ENCODE results near the gene RNF11.

DNA sequence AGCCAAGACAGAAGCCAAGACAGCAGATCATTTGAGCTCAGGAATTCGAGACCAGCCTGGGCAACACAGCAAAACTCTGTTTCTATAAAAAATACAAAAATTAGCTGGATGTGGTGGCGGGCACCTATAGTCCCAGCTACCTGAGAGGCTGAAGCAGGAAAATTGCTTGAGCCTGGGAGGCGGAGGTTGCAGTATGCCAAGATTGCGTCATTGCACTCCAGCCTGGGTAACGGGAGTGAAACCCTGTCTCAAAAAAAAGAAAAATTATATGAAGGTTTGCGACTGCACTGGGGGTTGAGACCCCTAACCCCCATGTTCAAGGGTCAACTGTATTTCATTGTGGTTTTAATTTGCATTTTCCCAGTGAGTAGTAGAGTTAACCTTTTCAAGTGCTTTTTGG lies 16.3 kb downstream of the RNF11 start:
- no peak for TF ChIP-seq EP300 (IDR thresholded peaks at IDR 0.05)
- TF ChIP-seq, protein P1, sequence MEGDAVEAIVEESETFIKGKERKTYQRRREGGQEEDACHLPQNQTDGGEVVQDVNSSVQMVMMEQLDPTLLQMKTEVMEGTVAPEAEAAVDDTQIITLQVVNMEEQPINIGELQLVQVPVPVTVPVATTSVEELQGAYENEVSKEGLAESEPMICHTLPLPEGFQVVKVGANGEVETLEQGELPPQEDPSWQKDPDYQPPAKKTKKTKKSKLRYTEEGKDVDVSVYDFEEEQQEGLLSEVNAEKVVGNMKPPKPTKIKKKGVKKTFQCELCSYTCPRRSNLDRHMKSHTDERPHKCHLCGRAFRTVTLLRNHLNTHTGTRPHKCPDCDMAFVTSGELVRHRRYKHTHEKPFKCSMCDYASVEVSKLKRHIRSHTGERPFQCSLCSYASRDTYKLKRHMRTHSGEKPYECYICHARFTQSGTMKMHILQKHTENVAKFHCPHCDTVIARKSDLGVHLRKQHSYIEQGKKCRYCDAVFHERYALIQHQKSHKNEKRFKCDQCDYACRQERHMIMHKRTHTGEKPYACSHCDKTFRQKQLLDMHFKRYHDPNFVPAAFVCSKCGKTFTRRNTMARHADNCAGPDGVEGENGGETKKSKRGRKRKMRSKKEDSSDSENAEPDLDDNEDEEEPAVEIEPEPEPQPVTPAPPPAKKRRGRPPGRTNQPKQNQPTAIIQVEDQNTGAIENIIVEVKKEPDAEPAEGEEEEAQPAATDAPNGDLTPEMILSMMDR (IDR thresholded peaks at IDR 0.05) = no peak
- no peak for TF ChIP-seq POLR2A (IDR thresholded peaks at IDR 0.05)
